HepG2 (cell line): Measurements from ENCODE around the gene RHOBTB1. TPM values are rescaled to one million over a fixed set of nuclear protein-coding genes. Genes with fewer than 3 reads are reported as not detected.

ENCODE experiments used
- ATAC-seq: fragments of 200-7000 bp; cut with Tn5 transposase; 3 replicates; pipeline ENCODE4 v1.9.1; 2020; ENCODE audit warnings: mild to moderate bottlenecking, moderate library complexity
- BruUV-seq: library from RNA; stranded (reverse); fragments of 400-500 nt; replicated peaks from 2 replicates; lab custom pipeline; 2021; lab: Mats Ljungman, UMichigan
- CTCF ChIA-PET: fragments of 300-600 bp; formaldehyde crosslinking; extraction: SDS; loops from one replicate; lab custom pipeline; 2021; ENCODE audit warnings: low total read pairs, inconsistent platforms, low intra/inter-chr PET ratio; lab: Yijun Ruan, JAX
- POLR2A ChIA-PET: fragments of 350-600 bp; sonication (Branson Sonifier 250); formaldehyde crosslinking; loops from one replicate; lab custom pipeline; 2020; ENCODE audit warnings: antibody characterized with exemption, inconsistent platforms; lab: Yijun Ruan, JAX
- DNase-seq: peaks from one replicate; pipeline ENCODE4 v3.0.0-alpha.2; 2015; ENCODE audit warnings: low spot score
- FAIRE-seq: peaks from 3 replicates; lab custom pipeline; 2011; peaks lifted over from hg19 to GRCh38; lab: Jason Lieb, UNC
- H2AFZ ChIP-seq: one replicate; pipeline ENCODE4 v1.6.1; 2011; ENCODE audit warnings: low read length, inconsistent platforms
- H3K27ac ChIP-seq: fragments of 300-600 bp; 3 replicates; pipeline ENCODE4 v1.8.0; 2011; ENCODE audit warnings: mixed run types, mild to moderate bottlenecking, mixed read lengths, low read length, inconsistent platforms; ENCODE audit not compliant: insufficient read depth; ENCODE audit errors: extremely low read length
- H3K27me3 ChIP-seq, 2 experiments: fragments of 200-600 bp in 1 of 2; 2 replicates in 1 of 2; 3 replicates in 1 of 2; pipeline versions ENCODE4 v1.6.0 to v1.8.0; 2011; ENCODE audit warnings: low read length in 2 of 2, mild to moderate bottlenecking in 2 of 2, moderate library complexity in 2 of 2, inconsistent platforms in 1 of 2; ENCODE audit not compliant: insufficient read depth in 2 of 2, control insufficient read depth in 1 of 2
- H3K36me3 ChIP-seq, 2 experiments: fragments of 200-600 bp in 1 of 2; replicated peaks in 1 of 2; 2 replicates in 1 of 2; 3 replicates in 1 of 2; pipeline versions ENCODE4 v1.5.1 to v1.8.0; 2011; ENCODE audit warnings: low read length in 2 of 2, inconsistent platforms in 1 of 2; ENCODE audit not compliant: insufficient read depth in 2 of 2, control insufficient read depth in 1 of 2
- H3K4me1 ChIP-seq: 2 replicates; pipeline ENCODE4 v1.5.1; 2012; ENCODE audit warnings: low read length, inconsistent platforms; ENCODE audit not compliant: insufficient read depth
- H3K4me2 ChIP-seq: 2 replicates; pipeline ENCODE4 v1.6.0; 2011; ENCODE audit warnings: low read depth, low read length, inconsistent platforms
- H3K4me3 ChIP-seq, 3 experiments: fragments of 200-600 bp in 1 of 3; sonication (generic), shearing (Covaris generic) in 1 of 3; replicated peaks in 1 of 3; 2 replicates each; pipeline ENCODE4 v1.5.1; 2011 to 2016; ENCODE audit warnings: low read length in 3 of 3, inconsistent platforms in 2 of 3, low read depth in 2 of 3, mild to moderate bottlenecking in 2 of 3, control low read depth in 1 of 3, mixed read lengths in 1 of 3; ENCODE audit not compliant: insufficient read depth in 1 of 3
- H3K79me2 ChIP-seq: one replicate; pipeline ENCODE4 v1.6.1; 2011; ENCODE audit warnings: low read length, inconsistent platforms; ENCODE audit not compliant: insufficient read depth
- H3K9ac ChIP-seq: 2 replicates; pipeline ENCODE4 v1.6.0; 2011; ENCODE audit warnings: mild to moderate bottlenecking, low read depth, low read length, inconsistent platforms; ENCODE audit not compliant: insufficient read depth
- H3K9me3 ChIP-seq: 2 replicates; pipeline ENCODE4 v1.5.1; 2012; ENCODE audit warnings: mild to moderate bottlenecking, low read length
- H4K20me1 ChIP-seq: 2 replicates; pipeline ENCODE4 v1.6.0; 2011; ENCODE audit warnings: inconsistent platforms, mild to moderate bottlenecking, low read length, moderate library complexity; ENCODE audit not compliant: insufficient read depth
- ATF7-NPFF ChIP-seq: sonication (generic); formaldehyde crosslinking; IDR thresholded peaks from 2 replicates; pipeline ENCODE4 v1.8.1; 2023; ENCODE audit warnings: mild to moderate bottlenecking, low read depth, missing genetic modification reagents, moderate library complexity
- CENPBD1 ChIP-seq: sonication (generic); formaldehyde crosslinking; IDR thresholded peaks from 2 replicates; pipeline ENCODE4 v1.8.0; 2022; ENCODE audit warnings: missing genetic modification reagents, low read depth, mild to moderate bottlenecking, borderline replicate concordance
- CHCHD3 ChIP-seq: sonication (generic); formaldehyde crosslinking; IDR thresholded peaks from 2 replicates; pipeline ENCODE4 v1.8.0; 2022; ENCODE audit warnings: mild to moderate bottlenecking, missing genetic modification reagents, moderate library complexity
- HOXA3 ChIP-seq: sonication (generic); formaldehyde crosslinking; IDR thresholded peaks from 2 replicates; pipeline ENCODE4 v1.5.0; 2020; ENCODE audit warnings: missing genetic modification reagents
- KMT2B ChIP-seq: IDR thresholded peaks from 2 replicates; pipeline ENCODE4 v1.6.1; 2016; ENCODE audit warnings: missing genetic modification reagents, missing compliant biosample characterization
- RXRA ChIP-seq: sonication (generic); formaldehyde crosslinking; IDR thresholded peaks from 2 replicates; pipeline ENCODE4 v1.5.1; 2020; ENCODE audit warnings: missing genetic modification reagents
- SKI ChIP-seq: fragments of 450-650 bp; IDR thresholded peaks from one replicate; pipeline ENCODE4 v1.6.1; 2018; ENCODE audit warnings: mild to moderate bottlenecking; ENCODE audit not compliant: partially characterized antibody
- ZBTB44 ChIP-seq: sonication (generic); formaldehyde crosslinking; IDR thresholded peaks from 2 replicates; pipeline ENCODE4 v1.4.0; 2020; ENCODE audit warnings: missing genetic modification reagents
- ZNF510 ChIP-seq: sonication (generic); formaldehyde crosslinking; IDR thresholded peaks from 2 replicates; pipeline ENCODE4 v1.4.0; 2020; ENCODE audit warnings: low read depth, mild to moderate bottlenecking, missing genetic modification reagents
- ZNF550 ChIP-seq: sonication (generic); formaldehyde crosslinking; IDR thresholded peaks from 2 replicates; pipeline ENCODE4 v1.4.0; 2020; ENCODE audit warnings: mild to moderate bottlenecking, missing genetic modification reagents, borderline replicate concordance
- ZNF678 ChIP-seq: sonication (generic); formaldehyde crosslinking; IDR thresholded peaks from 2 replicates; pipeline ENCODE4 v1.4.0; 2020; ENCODE audit warnings: mild to moderate bottlenecking, missing genetic modification reagents
- WGBS: methylation state at CpG from one replicate; pipeline ENCODE4 v1.1.6; 2017; ENCODE audit warnings: low lambda C conversion rate; 5-methylcytosine and 5-hydroxymethylcytosine counted together
- in situ Hi-C: cut with HindIII; loops from 2 replicates; pipeline ENCODE4 v1.10.0; 2017; ENCODE audit warnings: low pct_unique_long_range_greater_than_20kb; ENCODE audit not compliant: extremely low pct_ligation_motif_present
- intact Hi-C: fragments of 100-400 bp; cut with micrococcal nuclease; formaldehyde crosslinking; loops from one replicate; pipeline ENCODE4 v1.10.0; 2022; ENCODE audit not compliant: unreplicated experiment
- polyA plus RNA-seq, 8 experiments: library from polyadenylated mRNA; depleted of rRNA in 3 of 8; stranded (reverse) in 7 of 8; unstranded in 1 of 8; fragments of >200 nt; fragmentation: Illumina TruSeq in 4 of 8; extraction: Trizol in 4 of 8; gene quantifications; 2 replicates each; pipeline versions ENCODE4 v1.2.1 to v1.2.3, GENCODE V29; 2011 to 2016; ENCODE audit warnings: low read depth in 4 of 8, missing spikeins in 1 of 8, mixed read lengths in 1 of 8; ENCODE audit not compliant: insufficient read depth in 1 of 8
- total RNA-seq, 5 experiments: library from RNA; depleted of rRNA; stranded (reverse); fragments of >200 nt; fragmentation: Illumina TruSeq; extraction: Trizol; gene quantifications; 2 replicates each; pipeline ENCODE4 v1.2.3, GENCODE V29; 2016; ENCODE audit warnings: low read depth in 1 of 5
- TF ChIP-seq, protein P1 (sequence below): sonication (generic); formaldehyde crosslinking; IDR thresholded peaks from 2 replicates; pipeline ENCODE4 v1.4.0; 2020; ENCODE audit warnings: missing genetic modification reagents, borderline replicate concordance
- TF ChIP-seq, protein P2 (sequence below): sonication (generic); formaldehyde crosslinking; IDR thresholded peaks from 2 replicates; pipeline ENCODE4 v1.4.0; 2020; ENCODE audit warnings: missing genetic modification reagents

The RHOBTB1 gene
- total and polyA plus RNA-seq, 2 of the 13 experiments (the other 11 are each of a cell fraction or from before 2014, with no cell fraction given): 18.8 to 59.5 TPM

- TF ChIP-seq CHCHD3 (CRISPR knock-in tag) (no peak), ZNF678 (CRISPR knock-in tag) (no peak)
Observed at GRCh38 chr10:60992636-60993035, 48.7 kb upstream of the RHOBTB1 start (continued).

DNA sequence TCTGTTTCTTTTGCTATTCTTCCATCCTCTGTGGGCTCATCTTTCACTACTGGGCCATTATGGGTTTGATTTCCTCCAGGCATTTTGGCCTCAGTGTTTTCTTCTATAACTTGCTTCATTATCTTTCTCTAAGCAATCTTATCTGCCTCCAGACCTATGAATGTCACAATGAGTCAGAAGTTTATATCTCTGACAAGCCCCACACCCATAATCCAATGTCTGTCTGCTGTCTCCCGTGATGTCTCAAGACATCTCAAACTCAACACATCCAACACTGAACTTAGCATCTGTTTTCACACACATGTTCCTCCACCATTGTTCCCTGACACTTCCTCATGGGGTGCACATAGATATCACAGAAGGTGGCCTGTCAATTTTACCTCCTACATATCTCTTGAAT is 46.7 kb upstream of the RHOBTB1 start:
- ChIA-PET POLR2A (no interaction called here), CTCF (no interaction called here)
- Histone ChIP-seq H3K79me2 (peaks cover 69% of the 10 kb centered on the region), H3K4me2 (no peak overlapping the region), H3K27me3 (no peaks in the 10 kb centered on the region), H3K4me3 (no peak overlapping the region), H2AFZ (no peak overlapping the region), H4K20me1 (no peaks in the 10 kb centered on the region), H3K9me3 (peaks cover 13% of the 10 kb centered on the region), H3K9ac (no peak overlapping the region), H3K36me3 (peaks cover 0 to 2% of the 10 kb centered on the region in 2 experiments; a peak in 2 of 5 replicates), H3K27ac (no peak overlapping the region), H3K4me1 (peaks cover 33% of the 10 kb centered on the region)
- no peak for DNase-seq
- intact Hi-C loops: no loop called here
- 96% methylated on average over 1 of the region's 1 CpG for WGBS
- no TSS peak for BruUV-seq
- FAIRE-seq: no peak
- no peak for ATAC-seq
- in situ Hi-C loops: no loop called here
- TF ChIP-seq ZBTB44 (CRISPR knock-in tag) (no peak), CENPBD1 (CRISPR knock-in tag) (no peak), SKI (no peak), ATF7-NPFF (CRISPR knock-in tag) (no peak), ZNF550 (no peak), RXRA (CRISPR knock-in tag) (no peak), ZNF510 (no peak), KMT2B (CRISPR knock-in tag) (no peak), HOXA3 (CRISPR knock-in tag) (no peak)
- TF ChIP-seq, protein P1, sequence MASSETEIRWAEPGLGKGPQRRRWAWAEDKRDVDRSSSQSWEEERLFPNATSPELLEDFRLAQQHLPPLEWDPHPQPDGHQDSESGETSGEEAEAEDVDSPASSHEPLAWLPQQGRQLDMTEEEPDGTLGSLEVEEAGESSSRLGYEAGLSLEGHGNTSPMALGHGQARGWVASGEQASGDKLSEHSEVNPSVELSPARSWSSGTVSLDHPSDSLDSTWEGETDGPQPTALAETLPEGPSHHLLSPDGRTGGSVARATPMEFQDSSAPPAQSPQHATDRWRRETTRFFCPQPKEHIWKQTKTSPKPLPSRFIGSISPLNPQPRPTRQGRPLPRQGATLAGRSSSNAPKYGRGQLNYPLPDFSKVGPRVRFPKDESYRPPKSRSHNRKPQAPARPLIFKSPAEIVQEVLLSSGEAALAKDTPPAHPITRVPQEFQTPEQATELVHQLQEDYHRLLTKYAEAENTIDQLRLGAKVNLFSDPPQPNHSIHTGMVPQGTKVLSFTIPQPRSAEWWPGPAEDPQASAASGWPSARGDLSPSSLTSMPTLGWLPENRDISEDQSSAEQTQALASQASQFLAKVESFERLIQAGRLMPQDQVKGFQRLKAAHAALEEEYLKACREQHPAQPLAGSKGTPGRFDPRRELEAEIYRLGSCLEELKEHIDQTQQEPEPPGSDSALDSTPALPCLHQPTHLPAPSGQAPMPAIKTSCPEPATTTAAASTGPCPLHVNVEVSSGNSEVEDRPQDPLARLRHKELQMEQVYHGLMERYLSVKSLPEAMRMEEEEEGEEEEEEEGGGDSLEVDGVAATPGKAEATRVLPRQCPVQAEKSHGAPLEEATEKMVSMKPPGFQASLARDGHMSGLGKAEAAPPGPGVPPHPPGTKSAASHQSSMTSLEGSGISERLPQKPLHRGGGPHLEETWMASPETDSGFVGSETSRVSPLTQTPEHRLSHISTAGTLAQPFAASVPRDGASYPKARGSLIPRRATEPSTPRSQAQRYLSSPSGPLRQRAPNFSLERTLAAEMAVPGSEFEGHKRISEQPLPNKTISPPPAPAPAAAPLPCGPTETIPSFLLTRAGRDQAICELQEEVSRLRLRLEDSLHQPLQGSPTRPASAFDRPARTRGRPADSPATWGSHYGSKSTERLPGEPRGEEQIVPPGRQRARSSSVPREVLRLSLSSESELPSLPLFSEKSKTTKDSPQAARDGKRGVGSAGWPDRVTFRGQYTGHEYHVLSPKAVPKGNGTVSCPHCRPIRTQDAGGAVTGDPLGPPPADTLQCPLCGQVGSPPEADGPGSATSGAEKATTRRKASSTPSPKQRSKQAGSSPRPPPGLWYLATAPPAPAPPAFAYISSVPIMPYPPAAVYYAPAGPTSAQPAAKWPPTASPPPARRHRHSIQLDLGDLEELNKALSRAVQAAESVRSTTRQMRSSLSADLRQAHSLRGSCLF (CRISPR knock-in tag): no peak
- TF ChIP-seq, protein P2, sequence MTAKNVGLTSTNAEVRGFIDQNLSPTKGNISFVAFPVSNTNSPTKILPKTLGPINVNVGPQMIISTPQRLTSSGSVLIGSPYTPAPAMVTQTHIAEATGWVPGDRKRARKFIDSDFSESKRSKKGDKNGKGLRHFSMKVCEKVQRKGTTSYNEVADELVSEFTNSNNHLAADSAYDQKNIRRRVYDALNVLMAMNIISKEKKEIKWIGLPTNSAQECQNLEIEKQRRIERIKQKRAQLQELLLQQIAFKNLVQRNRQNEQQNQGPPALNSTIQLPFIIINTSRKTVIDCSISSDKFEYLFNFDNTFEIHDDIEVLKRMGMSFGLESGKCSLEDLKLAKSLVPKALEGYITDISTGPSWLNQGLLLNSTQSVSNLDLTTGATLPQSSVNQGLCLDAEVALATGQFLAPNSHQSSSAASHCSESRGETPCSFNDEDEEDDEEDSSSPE (CRISPR knock-in tag): no peak
